Measurements from ENCODE around the gene AKAP11. TPM values are rescaled to one million over a fixed set of nuclear protein-coding genes. Genes with fewer than 3 reads are reported as not detected.

Gene AKAP11
- total RNA-seq, 3 donors from 2014 or later, result 32.0 to 39.5 (median 38.0) TPM

DNA sequence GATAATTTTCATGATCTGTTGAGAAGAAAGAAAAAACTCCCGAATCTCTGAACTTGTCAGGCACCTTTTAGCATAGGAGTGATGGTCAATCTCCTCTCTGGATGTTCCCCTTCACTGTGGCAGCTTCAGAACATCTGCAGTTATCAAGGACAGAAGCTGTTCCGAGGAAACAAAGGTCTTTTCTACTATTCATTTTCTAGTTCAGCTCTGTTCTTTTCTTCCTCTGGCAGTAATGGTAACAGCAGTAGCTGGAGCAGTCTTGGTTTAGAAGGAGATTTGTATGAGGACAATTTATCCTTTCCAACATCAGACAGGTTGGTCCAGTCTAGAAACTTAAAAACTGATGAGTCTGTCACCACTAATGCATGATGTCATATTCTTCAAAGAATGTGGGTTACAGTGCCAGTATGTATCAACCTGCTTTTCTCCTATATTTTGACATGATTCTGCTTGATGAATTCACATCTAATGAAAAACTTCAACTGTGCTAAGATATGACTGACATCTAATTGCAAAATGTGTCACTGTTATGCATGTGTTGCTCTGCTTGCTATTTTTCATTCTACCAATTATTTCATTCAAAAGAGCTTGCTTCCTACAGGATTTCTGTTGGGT lies 41.0 kb downstream of the AKAP11 start:
- peaks cover 13% of the 10 kb centered on the region for H3K36me3 ChIP-seq
- H3K27ac ChIP-seq, result no peak overlapping the region
- no peaks in the 10 kb centered on the region for H3K27me3 ChIP-seq
- no peaks in the 10 kb centered on the region for H3K4me1 ChIP-seq
- H3K9me3 ChIP-seq, result no peaks in the 10 kb centered on the region
- H3K4me3 ChIP-seq, result no peak overlapping the region
- intact Hi-C loops (cut with DNase I; ENCODE audit: low total_unique reads), result no loop called here
- no peak for DNase-seq (ENCODE audit: low spot score in 2 of 2)
- TF ChIP-seq POLR2A (IDR thresholded peaks at IDR 0.05) (no peak), POLR2AphosphoS5 (IDR thresholded peaks at IDR 0.05) (no peak)
- TF ChIP-seq, protein P1, sequence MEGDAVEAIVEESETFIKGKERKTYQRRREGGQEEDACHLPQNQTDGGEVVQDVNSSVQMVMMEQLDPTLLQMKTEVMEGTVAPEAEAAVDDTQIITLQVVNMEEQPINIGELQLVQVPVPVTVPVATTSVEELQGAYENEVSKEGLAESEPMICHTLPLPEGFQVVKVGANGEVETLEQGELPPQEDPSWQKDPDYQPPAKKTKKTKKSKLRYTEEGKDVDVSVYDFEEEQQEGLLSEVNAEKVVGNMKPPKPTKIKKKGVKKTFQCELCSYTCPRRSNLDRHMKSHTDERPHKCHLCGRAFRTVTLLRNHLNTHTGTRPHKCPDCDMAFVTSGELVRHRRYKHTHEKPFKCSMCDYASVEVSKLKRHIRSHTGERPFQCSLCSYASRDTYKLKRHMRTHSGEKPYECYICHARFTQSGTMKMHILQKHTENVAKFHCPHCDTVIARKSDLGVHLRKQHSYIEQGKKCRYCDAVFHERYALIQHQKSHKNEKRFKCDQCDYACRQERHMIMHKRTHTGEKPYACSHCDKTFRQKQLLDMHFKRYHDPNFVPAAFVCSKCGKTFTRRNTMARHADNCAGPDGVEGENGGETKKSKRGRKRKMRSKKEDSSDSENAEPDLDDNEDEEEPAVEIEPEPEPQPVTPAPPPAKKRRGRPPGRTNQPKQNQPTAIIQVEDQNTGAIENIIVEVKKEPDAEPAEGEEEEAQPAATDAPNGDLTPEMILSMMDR (IDR thresholded peaks at IDR 0.05), result no peak

DNA sequence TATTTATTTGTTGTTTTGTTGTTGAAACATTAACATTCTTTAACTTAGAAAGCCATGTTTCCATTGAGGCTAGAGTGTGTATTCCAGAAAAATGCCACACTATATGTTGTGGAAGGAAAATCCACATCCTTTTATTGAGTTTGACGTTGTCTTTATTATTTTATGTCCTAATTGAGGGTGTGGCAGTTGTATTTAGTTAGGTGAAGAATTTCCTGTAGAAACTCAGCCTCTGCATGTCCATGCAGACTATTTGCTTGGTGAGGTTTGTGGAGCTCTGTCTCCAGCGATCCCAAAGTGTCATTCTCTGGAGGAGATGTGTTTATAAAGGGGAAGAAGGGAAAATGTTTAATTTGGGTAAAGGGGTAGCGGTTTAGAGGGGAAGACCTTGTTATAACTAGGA lies 46.6 kb downstream of the AKAP11 start:
- H3K4me1 ChIP-seq, result no peaks in the 10 kb centered on the region
- H3K27me3 ChIP-seq, result no peaks in the 10 kb centered on the region
- H3K9me3 ChIP-seq, result no peaks in the 10 kb centered on the region
- no peak for DNase-seq (ENCODE audit: low spot score in 2 of 2)
- H3K27ac ChIP-seq, result no peak overlapping the region
- TF ChIP-seq, protein P1 (IDR thresholded peaks at IDR 0.05), result no peak
- TF ChIP-seq POLR2AphosphoS5 (IDR thresholded peaks at IDR 0.05), result no peak
- TF ChIP-seq POLR2A (IDR thresholded peaks at IDR 0.05), result no peak
- intact Hi-C loops (cut with DNase I; ENCODE audit: low total_unique reads), result no loop called here
- no peaks in the 10 kb centered on the region for H3K36me3 ChIP-seq
- H3K4me3 ChIP-seq, result no peak overlapping the region

DNA sequence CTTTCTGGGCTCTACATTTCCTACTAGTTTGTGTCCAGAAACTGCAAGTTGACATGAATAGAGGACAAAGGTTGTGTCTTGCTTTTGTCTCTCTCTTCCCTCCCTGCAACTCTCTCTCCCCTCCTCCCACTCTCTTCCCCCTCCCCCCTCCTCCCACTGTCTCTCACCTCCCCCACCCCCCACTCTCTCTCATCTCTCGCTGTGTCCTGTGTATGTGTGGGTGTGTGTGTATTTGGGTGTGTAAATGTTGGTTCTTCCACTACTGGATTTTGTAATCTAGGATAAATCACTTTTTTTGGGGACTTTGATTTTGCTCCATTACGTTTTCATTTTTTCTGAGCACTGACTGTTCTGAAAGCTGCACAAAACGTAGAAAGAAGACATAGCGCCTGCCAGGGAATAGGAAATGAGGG lies 48.4 kb downstream of the AKAP11 start:
- intact Hi-C loops (cut with DNase I; ENCODE audit: low total_unique reads), result no loop called here
- H3K36me3 ChIP-seq, result no peaks in the 10 kb centered on the region
- H3K27ac ChIP-seq, result no peak overlapping the region
- H3K4me1 ChIP-seq, result no peaks in the 10 kb centered on the region
- no peak for DNase-seq (ENCODE audit: low spot score in 2 of 2)
- no peak overlapping the region for H3K4me3 ChIP-seq
- no peaks in the 10 kb centered on the region for H3K27me3 ChIP-seq
- H3K9me3 ChIP-seq, result no peaks in the 10 kb centered on the region
- TF ChIP-seq POLR2A (IDR thresholded peaks at IDR 0.05), result no peak
- no peak for TF ChIP-seq POLR2AphosphoS5 (IDR thresholded peaks at IDR 0.05)
- TF ChIP-seq, protein P1 (IDR thresholded peaks at IDR 0.05), result no peak

DNA sequence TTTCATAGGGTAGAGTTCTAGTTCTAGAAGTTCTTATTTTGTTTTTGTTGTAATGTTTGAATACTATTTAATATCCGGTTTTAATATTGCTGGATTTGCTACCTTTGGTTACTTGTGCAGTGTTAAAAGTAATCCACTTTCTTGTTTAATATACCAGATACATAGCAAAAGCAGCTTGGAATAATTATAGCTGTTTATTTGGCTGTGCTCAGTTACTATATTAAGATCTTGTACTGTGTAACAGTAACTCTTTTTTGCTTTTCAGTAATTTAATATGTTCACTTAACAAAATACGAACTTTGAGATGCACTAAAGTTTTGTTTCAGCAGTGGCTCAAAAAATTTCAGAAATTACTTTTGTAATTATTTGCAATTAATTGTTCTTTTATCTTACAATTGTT lies 50.9 kb downstream of the AKAP11 start:
- Histone ChIP-seq H3K36me3 (no peaks in the 10 kb centered on the region), H3K27ac (no peak overlapping the region), H3K9me3 (no peaks in the 10 kb centered on the region), H3K27me3 (no peaks in the 10 kb centered on the region), H3K4me1 (no peaks in the 10 kb centered on the region), H3K4me3 (no peak overlapping the region)
- TF ChIP-seq, protein P1 (IDR thresholded peaks at IDR 0.05), result no peak
- no peak for TF ChIP-seq POLR2AphosphoS5 (IDR thresholded peaks at IDR 0.05)
- no peak for TF ChIP-seq POLR2A (IDR thresholded peaks at IDR 0.05)
- no peak for DNase-seq (ENCODE audit: low spot score in 2 of 2)
- intact Hi-C loops (cut with DNase I; ENCODE audit: low total_unique reads), result no loop called here

DNA sequence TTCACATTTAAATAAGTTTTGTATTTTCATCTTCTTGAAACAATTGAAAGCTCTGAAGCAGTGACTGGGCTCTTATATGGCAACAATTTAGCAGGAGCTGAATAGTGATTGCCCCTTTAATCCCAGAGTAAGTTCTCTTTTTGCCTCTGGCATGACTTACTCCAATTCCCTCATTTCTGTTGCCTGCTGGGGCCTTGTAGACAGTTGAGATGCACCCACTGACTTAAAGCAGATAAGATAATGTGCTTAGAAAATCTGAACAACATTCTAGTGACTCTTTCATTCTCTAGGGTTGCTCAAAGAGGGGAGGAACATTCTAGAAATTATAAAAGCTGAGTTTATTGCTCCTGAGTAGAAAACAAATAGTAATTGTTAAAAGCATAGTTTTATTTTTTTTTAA lies 52.8 kb downstream of the AKAP11 start:
- DNase-seq (ENCODE audit: low spot score in 2 of 2), result no peak
- H3K9me3 ChIP-seq, result no peaks in the 10 kb centered on the region
- H3K27ac ChIP-seq, result no peak overlapping the region
- no peaks in the 10 kb centered on the region for H3K36me3 ChIP-seq
- TF ChIP-seq POLR2AphosphoS5 (IDR thresholded peaks at IDR 0.05) (no peak), POLR2A (IDR thresholded peaks at IDR 0.05) (no peak)
- TF ChIP-seq, protein P1 (IDR thresholded peaks at IDR 0.05), result no peak
- intact Hi-C loops (cut with DNase I; ENCODE audit: low total_unique reads), result no loop called here
- H3K4me3 ChIP-seq, result no peak overlapping the region
- no peaks in the 10 kb centered on the region for H3K4me1 ChIP-seq
- no peaks in the 10 kb centered on the region for H3K27me3 ChIP-seq

Data from breast epithelium (tissue), 4 donors.